Measurements from ENCODE around the gene TRERF1. TPM values are rescaled to one million over a fixed set of nuclear protein-coding genes. Genes with fewer than 3 reads are reported as not detected.

Gene TRERF1
- total RNA-seq, 1 donor from 2014 or later: 49.1 TPM

GRCh38 chr6:42315259-42315990 lies 136.3 kb downstream of the TRERF1 start:
- intact Hi-C loops (cut with micrococcal nuclease): no loop called here

GRCh38 chr6:42314571-42315258 lies 137.0 kb downstream of the TRERF1 start:
- intact Hi-C loops (cut with micrococcal nuclease): loop anchor here (5.0 kb wide), 1 partner anchor 43 kb away; no protein-coding TSS in a partner anchor

GRCh38 chr6:42313941-42314570 lies 137.7 kb downstream of the TRERF1 start:
- intact Hi-C loops (cut with micrococcal nuclease): loop anchor here (5.0 kb wide), 1 partner anchor 43 kb away; no protein-coding TSS in a partner anchor

- intact Hi-C loops (cut with micrococcal nuclease): loop anchor here (5.0 kb wide), 1 partner anchor 44 kb away; no protein-coding TSS in a partner anchor
Observed at GRCh38 chr6:42313038-42313437, 138.7 kb downstream of the TRERF1 start.

- intact Hi-C loops (cut with micrococcal nuclease): no loop called here
Observed at GRCh38 chr6:42307141-42307470, 144.6 kb downstream of the TRERF1 start.

GRCh38 chr6:42306439-42307140 lies 145.1 kb downstream of the TRERF1 start:
- intact Hi-C loops (cut with micrococcal nuclease): no loop called here

GRCh38 chr6:42304053-42304712 lies 147.5 kb downstream of the TRERF1 start:
- intact Hi-C loops (cut with micrococcal nuclease): no loop called here

GRCh38 chr6:42302411-42302810 lies 149.3 kb downstream of the TRERF1 start:
- intact Hi-C loops (cut with micrococcal nuclease): no loop called here

GRCh38 chr6:42301986-42302385 lies 149.7 kb downstream of the TRERF1 start:
- intact Hi-C loops (cut with micrococcal nuclease): no loop called here

GRCh38 chr6:42300701-42301100 lies 151.0 kb downstream of the TRERF1 start:
- intact Hi-C loops (cut with micrococcal nuclease): no loop called here

GRCh38 chr6:42300185-42300584 lies 151.5 kb downstream of the TRERF1 start:
- intact Hi-C loops (cut with micrococcal nuclease): no loop called here

- intact Hi-C loops (cut with micrococcal nuclease): no loop called here
Observed at GRCh38 chr6:42297661-42298060, 154.1 kb downstream of the TRERF1 start.

GRCh38 chr6:42296614-42297013 lies 155.1 kb downstream of the TRERF1 start:
- intact Hi-C loops (cut with micrococcal nuclease): no loop called here

GRCh38 chr6:42295677-42296076 lies 156.0 kb downstream of the TRERF1 start:
- intact Hi-C loops (cut with micrococcal nuclease): no loop called here

GRCh38 chr6:42295181-42295580 lies 156.5 kb downstream of the TRERF1 start:
- intact Hi-C loops (cut with micrococcal nuclease): no loop called here

GRCh38 chr6:42294759-42295158 lies 157.0 kb downstream of the TRERF1 start:
- intact Hi-C loops (cut with micrococcal nuclease): no loop called here

GRCh38 chr6:42293386-42293977 lies 158.2 kb downstream of the TRERF1 start:
- intact Hi-C loops (cut with micrococcal nuclease): no loop called here

- intact Hi-C loops (cut with micrococcal nuclease): no loop called here
Observed at GRCh38 chr6:42292004-42292740, 159.6 kb downstream of the TRERF1 start.

GRCh38 chr6:42287756-42288155 lies 164.0 kb downstream of the TRERF1 start:
- intact Hi-C loops (cut with micrococcal nuclease): no loop called here

- intact Hi-C loops (cut with micrococcal nuclease): no loop called here
Observed at GRCh38 chr6:42281570-42281969, 170.2 kb downstream of the TRERF1 start.
